Testis (tissue), 2 donors: Measurements from ENCODE around the gene C18orf32.

Experiments used
- CTCF ChIP-seq, 3 experiments: fragments of 450-650 bp in 2 of 3; fragments of 200-600 bp in 1 of 3; sonication (generic) in 1 of 3; IDR thresholded peaks; one replicate each; pipeline ENCODE4 v1.5.1; 2016 to 2019; ENCODE audit warnings: antibody characterized with exemption in 3 of 3, mild to moderate bottlenecking in 2 of 3, moderate library complexity in 1 of 3
- POLR2A ChIP-seq: fragments of 450-650 bp; IDR thresholded peaks from one replicate; pipeline ENCODE4 v1.6.1; 2017; ENCODE audit warnings: antibody characterized with exemption, mild to moderate bottlenecking, moderate library complexity

GRCh38 chr18:49521216-49521835 is 34.3 kb upstream of the C18orf32 start:
- TF ChIP-seq CTCF (IDR thresholded peaks at IDR 0.05) (no peak), POLR2A (no peak)
